HG03469 (cell line): ENCODE results near the gene CNST.

Experiments
- ATAC-seq: cut with Tn5 transposase; IDR thresholded peaks from one replicate; pipeline ENCODE4 v1.9.1; 2021; ENCODE audit warnings: mild to moderate bottlenecking, moderate library complexity, moderate number of reproducible peaks; ENCODE audit not compliant: unreplicated experiment

CNST gene, protein sequence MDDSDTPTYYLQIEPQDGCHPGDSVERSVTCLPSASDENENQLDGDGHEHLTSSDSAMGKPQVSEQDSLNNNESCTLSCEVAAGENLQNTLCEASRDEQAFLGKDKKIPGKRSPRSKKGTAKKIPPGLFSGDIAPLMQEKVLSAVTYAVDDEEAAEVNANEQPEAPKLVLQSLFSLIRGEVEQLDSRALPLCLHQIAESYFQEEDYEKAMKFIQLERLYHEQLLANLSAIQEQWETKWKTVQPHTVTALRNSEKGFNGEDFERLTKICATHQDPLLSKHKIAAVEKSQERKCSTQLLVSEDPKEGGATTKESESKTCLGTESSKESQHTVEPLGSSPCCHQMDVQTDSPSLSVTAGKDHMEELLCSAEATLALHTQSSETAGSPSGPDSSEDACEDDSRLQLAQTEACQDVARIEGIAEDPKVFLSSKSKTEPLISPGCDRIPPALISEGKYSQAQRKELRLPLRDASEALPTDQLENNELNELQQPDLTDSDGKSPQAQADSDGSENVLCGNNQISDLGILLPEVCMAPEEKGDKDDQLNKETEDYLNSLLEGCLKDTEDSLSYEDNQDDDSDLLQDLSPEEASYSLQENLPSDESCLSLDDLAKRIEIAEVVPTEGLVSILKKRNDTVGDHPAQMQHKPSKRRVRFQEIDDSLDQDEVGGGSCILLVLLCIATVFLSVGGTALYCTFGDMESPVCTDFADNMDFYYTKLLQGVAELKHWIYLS

GRCh38 chr1:246566128-246566812 lies at the start of gene CNST, which contains the start of gene TFB2M:
CNST (plus strand) TSS chr1:246566456; CDS start chr1:246591563, 25,107 bp downstream.
TFB2M (minus strand) TSS chr1:246566261; CDS start chr1:246566138, 123 bp downstream.
- peak; percentile 94 for ATAC-seq

DNA sequence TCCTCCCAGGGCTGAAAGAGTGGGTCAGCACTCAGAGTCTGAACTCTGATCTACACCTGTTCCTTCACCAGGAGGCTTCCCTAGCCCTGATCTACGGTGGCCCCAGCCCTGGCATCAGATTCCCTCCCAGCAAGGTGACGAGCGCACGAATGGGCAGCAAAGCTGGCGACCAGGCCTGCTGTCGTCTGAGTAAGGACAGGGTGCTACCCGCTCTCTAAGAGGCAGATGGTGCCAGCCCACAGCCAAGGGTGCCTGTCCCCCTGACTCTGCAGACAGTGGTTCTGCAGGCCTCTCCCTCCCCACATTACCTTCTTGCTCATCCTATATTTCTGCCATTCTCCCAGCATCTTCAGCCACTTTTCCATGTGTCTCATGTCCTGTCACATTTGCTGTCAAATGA lies 48.9 kb upstream of the CNST start:
- ATAC-seq, result no peak

GRCh38 chr1:246518456-246519205 lies 47.6 kb upstream of the CNST start:
- no peak for ATAC-seq

DNA sequence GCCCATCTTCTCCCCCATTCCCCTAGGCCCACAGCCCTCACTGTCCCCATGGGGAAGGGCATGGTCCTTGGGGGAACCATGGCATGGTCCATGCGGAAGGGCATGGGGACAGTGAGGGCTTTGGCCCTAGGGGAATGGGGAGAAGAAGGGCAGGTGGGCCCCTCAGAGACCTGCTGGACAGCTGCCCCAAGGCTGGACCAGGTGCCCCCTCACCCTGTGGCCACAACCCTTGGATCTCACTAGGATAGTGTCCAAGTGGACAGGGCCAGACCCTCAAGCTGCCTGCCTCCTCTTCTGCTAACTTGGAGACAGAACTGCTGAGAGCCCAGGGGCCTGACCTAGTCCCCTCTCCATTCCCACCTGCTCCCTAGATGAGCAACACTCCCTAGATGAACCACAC lies 46.7 kb upstream of the CNST start:
- ATAC-seq, result no peak

- ATAC-seq, result no peak
These were observed 39.9 kb upstream of the CNST start for GRCh38 chr1:246526380-246526779.

GRCh38 chr1:246526915-246527314 lies 39.3 kb upstream of the CNST start:
- no peak for ATAC-seq

- no peak for ATAC-seq
These were observed 38.7 kb upstream of the CNST start for GRCh38 chr1:246527402-246528088.

GRCh38 chr1:246528933-246529731 lies 37.1 kb upstream of the CNST start:
- no peak for ATAC-seq

DNA sequence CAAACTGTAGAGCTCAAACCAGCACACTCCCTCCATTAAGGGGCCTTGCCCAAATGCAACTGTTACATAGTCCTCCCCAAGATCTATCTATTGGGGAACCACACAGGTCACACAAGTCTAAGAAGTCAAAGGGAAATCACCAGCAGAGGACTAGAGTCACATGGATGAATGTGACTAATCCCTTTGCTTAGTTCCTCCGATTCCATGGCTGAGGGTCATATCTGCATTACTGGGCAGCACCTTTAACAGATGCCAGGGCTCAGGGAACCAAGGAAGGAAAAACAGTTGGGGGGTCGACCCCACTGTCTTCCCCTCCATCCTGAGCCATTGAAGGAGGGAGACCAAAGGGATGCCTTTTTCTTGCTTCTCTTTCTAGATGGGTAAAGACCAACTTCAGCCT lies 35.8 kb upstream of the CNST start:
- ATAC-seq, result no peak

- ATAC-seq, result no peak
These were observed 33.7 kb upstream of the CNST start for GRCh38 chr1:246532519-246532918.

DNA sequence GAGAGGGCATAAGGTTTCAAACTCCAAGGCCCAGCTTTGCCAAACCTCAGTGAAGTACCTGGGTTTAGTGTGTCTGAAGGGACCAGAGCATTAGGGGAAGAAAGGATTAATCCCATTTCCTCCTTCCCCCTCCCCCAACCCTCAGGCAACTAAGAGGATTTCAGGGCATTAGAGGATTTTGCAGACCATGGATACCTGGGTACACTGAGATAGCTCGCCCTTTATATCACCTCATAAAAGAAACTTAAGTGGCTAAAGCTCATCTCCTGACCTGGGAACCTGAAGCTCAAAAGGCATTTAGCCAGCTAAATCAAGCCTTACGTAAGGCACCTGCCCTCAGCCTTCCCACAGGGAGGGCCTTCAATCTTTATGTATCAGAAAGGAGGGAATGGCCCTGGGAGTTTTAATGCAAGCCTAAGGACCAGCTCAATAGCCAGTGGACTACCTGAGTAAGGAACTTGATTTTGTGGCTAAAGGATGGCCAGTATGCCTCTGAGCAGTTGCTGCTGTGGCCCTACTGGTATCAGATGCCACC lies 32.8 kb upstream of the CNST start:
- no peak for ATAC-seq

GRCh38 chr1:246534114-246534513 lies 32.1 kb upstream of the CNST start:
- no peak for ATAC-seq

GRCh38 chr1:246537441-246537840 lies 28.8 kb upstream of the CNST start:
- no peak for ATAC-seq

DNA sequence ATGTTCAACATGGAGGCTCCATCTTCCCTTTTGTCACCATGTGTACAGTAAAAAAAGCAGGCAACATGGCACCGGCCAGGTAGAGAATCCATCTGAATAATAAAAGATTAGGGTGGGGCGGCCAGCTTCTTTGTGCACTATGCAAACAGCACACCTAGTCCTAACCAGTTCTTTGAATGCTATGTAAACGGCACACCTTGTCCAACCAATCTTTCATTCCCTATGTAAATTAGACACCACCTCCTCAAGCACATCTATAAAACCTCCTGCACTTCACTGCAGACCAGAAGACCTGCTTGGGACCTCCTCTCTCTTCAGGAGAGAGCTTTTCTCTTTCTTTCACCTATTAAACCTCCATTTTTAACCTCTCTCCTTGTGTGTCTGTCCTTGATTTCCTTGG lies 28.4 kb upstream of the CNST start:
- ATAC-seq, result no peak

DNA sequence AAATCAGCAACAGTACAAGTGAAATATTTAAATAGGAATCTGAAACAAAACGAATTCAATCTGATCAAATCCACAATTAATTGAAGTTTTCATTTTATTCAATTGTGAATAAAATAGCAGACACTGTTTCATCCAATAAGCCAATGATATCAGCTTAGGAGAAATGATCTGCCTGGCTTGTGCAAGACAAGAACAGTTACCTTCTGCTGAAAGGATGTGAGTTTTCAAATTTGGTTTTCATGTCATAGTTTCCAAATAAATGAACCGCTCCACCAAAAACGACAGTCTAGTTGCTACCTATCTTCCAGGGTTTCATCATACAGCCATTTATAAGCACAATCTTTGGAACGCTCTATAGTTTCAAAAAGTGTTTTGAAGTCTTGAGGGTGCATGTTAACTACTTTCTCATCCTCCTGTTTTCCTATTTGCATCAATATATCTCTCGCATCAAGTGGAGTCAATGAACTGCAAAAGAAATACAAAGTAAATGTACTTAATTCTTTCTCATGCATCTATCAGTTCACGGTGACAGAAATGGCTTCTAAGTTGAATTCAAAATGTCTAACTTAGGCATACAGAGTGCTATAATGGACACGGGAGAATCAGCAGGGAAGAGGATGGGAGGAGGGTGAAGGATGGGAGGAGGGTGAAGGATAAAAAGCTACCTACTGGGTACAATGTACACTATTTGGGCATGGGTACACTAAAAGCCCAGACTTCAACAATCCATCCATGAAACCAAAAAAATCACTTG lies 25.3 kb upstream of the CNST start:
- no peak for ATAC-seq

- ATAC-seq, result no peak
These were observed 22.3 kb upstream of the CNST start for GRCh38 chr1:246544001-246544400.

- ATAC-seq, result no peak
These were observed 16.6 kb upstream of the CNST start for GRCh38 chr1:246549665-246550064.

DNA sequence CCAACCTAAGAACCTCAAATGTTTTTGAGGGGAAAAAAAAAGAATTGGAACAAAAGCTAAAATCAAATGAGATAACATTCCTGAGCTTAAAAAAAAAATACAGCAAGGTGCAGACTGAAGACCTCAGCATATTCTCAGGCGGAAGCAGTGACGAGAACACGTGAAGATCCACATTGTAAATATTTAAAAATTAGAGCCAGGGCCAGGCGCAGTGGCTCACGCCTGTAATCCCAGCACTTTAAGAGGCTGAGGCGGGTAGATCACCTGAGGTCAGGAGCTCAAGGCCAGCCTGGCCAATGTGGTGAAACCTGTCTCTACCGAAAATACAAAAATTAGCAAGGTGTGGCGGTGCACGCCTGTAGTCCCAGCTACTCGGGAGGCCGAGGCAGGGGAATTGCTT lies 15.9 kb upstream of the CNST start:
- no peak for ATAC-seq
